ENCODE data around the gene DLGAP1.
"Not testable (repeated sequence)": the region's sequence is repeated elsewhere in the genome, so short reads cannot be mapped to it uniquely, and the experiment has no call there.

DLGAP1 gene

GRCh38 chr18:3667255-3668137 lies 787.6 kb downstream of the DLGAP1 start:
- DNase-seq, result no peak

DNA sequence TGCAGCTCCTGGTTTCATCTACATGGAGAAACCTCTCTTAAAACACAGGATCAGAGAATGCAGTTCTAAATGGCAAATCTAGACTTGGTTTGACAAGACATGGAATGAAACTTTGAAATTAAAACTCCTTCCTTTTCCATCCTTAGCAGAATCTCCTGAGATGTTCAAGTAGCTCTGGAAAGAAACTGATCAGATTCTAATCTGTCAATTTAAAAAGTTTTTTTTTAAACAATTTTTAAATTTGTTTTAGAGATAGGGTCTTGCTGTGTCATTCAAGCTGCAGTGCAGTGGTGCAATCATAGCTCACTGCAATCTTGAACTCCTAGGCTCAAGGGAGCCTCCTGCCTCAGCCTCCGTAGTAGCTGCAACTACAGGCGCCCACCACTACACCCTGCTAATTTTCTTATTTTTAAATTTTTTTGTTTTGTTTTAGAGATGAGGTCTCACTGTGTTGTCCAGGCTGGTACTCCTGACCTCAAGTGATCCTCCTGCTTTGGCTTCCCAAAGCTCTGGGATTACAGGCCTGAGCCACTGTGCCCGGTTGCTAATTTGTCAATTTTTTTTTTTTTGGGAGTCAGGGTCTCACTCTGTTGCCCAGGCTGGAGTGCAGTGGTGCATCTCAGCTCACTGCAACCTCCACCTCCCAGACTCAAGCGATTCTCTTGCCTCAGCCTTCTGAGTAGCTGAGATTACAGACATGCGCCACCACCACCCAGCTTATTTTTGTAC lies 788.4 kb downstream of the DLGAP1 start:
- no peak for DNase-seq

DNA sequence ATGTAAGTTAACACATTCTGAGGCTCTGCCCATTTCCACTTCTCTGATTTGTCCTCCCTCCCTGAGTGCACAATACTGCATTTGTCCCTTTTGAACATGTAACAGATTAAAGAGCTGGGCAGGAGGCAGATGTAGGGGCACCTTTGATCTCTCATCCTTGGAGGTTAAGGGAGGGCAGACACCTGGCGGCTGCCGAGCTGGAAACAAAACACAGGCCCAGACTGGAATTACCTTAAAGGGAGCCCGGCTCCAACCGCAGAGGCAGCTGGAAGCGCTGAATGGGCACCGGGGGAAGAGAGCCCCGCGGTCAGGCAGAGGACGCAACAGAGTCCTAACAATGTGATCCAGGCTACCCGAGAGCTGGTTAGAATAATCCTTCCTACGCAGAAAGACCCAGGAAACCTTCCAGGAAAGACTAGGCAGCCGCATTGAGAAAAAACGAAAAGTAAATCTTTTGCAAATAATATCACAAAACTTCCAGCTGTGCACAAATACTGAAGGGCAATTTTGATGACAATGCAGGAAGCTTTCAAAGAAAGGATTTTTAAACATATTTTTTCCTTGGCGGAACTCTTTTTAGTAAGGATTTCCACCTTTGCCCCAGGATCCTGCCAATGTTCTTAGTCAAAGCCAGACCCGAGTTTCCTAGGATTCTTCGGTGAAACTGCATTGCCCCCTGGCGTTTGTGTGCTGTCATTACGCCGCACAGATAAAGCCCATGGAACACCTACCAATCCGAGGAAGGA lies 789.2 kb downstream of the DLGAP1 start:
- peak; percentile 91 for DNase-seq

DNA sequence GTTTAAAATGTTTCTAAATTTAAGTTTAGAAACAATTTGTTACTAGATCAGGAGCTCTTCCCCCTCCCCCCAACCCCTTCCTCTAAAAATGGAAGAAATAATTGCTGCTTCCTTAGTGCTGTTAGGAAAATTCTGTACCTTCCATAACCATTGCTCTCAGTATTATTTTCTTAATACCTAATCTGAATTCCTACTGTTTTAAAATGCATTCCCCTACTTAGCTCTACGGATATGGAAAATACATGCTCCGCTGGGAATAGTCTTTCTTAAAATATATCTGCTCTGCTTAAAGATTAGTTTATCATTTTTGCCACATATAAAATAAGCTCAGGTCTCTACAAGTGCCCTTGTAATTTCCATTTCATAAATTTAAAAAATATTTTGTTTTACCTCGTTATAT lies 789.9 kb downstream of the DLGAP1 start:
- no peak for DNase-seq

DNA sequence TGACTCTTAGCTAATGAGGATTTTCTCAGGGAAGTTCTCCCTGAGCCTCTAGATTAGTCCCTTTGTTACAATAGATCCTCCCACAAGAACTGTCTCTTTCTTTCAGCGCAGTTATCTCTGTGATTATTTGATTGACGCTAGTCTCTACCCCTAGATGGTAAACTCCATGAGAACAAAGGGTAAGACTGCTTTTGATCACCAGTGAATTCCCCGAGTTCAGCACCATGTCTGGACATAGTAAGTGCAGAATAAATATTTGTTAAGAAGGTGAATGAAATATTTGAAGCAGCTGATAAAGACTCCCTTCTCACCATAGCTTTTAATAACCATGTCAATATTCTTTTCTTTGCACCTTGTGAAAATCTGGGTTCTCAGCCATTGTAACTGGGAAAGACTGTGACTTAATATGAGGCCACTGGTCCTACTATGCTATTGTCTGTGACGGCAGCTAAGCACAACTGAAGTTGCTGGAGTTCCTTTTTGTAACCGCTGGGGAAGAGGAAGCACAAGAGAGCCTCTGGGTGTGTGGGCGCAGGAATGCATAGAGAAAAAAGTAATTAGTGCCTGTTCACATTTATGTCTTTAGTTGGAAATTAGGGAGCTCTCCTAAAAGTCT lies 790.4 kb downstream of the DLGAP1 start:
- DNase-seq, result peak; percentile 69

- DNase-seq, result no peak
These were observed 791.1 kb downstream of the DLGAP1 start for GRCh38 chr18:3663870-3664512.

GRCh38 chr18:3661989-3662388 lies 793.1 kb downstream of the DLGAP1 start:
- no peak for DNase-seq

GRCh38 chr18:3660739-3661515 lies 794.2 kb downstream of the DLGAP1 start:
- no peak for DNase-seq

DNA sequence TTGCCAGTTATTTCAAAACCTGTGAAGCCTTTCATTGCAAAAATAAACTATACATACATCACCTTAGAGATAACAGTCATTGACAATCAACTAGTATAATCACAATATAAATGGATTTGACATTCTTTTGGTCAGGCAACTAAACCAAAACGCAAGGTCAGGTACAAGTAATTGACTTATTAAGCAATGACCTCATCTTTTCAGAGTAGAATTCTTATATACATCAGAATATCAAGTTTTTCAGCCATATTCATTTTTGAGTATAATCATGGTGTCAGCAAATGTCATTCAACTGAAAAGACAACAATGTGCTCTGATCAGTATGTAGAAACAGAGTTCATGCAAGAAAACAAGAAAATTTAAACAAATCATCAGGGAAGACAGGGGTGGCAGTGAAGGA lies 796.6 kb downstream of the DLGAP1 start:
- DNase-seq, result no peak

DNA sequence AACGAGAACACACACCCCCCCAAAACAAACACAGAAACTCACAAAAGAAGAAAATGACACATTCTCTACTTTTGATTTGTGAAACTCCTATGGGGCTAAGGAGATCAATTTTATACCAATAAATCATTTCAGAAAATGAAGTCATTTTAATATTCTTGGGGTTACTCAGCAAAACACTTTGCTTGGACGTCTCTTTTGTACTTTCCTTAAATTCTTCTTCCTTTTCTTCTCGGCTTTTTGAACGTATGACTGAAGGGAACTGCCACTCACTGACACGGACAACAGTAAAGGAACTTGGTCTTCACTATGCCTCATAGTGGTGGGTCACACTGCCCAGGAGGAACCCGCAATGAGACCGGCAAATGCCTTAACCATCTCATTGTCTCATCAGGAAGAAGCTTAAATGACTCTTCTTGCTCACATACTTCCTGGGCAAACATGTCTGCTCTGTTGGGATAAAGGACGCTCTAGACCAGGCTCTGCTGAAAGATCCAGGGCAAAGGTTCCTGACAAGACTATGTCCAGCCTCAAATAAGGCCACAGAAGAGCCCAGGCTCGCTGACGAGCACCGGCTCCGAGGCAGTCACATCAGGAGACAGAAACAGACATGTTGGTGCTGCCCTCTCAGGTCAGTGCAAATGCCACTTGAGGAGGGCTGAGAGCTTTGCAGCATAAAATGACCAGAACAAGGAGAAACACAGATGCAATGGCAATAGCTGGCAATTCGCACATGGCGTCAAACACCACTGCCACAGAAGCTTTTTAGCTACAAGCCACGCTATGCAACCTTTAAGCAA lies 799.7 kb downstream of the DLGAP1 start:
- no peak for DNase-seq

DNA sequence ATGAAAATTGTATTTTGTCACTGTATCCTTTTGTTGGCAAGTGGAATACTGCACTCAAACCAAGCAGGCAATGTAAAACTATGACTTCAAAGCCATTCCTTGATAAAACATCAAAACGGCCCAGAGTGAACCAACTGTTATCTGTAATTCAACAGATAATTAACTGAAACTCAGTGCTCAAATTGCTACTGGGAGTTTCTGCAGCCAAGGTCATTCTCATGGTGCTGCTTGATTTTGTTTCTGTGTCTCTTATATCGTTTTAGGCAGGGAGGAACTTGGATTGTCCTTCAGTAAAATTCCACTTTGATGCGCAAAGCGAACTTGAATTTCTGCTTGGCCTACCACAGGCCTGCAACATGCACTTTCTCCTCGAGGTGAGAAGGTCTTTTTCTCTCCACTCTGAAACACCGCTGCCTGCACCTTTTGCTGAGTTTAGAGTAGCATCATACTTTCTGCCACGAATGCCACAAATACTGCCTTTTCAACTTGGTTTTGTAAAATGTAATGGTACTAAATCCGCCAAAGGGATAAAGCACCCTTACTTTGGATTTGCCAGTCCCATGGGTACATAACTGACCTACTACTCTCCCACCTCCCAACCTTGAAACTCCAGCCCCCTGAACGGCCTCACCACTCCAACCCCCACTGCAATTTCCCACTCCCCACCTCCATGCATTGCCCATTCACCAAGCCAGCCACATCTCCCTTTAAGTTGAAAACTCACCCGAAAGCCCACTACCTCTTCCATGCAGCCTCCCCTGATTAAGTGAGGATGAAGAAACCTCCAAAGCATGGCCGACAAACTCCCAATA lies 800.5 kb downstream of the DLGAP1 start:
- DNase-seq, result no peak

GRCh38 chr18:3653851-3654441 lies 801.2 kb downstream of the DLGAP1 start:
- DNase-seq, result no peak

DNA sequence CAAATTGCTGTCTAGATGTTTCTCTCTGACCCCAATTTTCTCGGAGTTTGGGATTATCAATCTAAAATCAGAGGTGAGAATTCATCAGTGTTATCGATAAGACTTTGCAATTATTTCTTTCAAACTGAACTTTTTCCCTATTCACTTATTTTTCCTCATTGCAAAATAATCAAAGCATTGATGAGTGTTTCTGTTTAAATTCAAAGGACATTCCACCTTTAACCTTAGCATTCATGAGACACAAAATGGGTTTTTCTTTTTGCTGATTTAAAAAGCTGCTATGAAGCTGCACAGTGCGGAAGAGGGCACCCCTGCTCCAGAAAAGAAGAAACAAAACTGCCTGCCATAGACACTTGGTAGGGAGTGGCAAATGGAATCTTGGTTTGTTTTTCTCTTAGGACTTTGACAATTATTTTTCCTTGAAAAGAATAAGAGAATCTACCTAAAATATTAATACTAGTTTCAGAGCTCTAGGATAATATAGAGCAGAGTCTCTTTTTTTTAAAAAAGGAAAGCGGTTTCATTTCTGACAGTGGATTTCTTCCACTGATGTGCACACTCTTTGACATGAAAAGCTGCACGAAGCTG lies 801.8 kb downstream of the DLGAP1 start:
- DNase-seq, result no peak

GRCh38 chr18:3652380-3653262 lies 802.5 kb downstream of the DLGAP1 start:
- DNase-seq, result no peak

GRCh38 chr18:3651266-3651665 lies 803.8 kb downstream of the DLGAP1 start:
- DNase-seq, result peak; percentile 16

GRCh38 chr18:3650521-3651042 lies 804.5 kb downstream of the DLGAP1 start:
- DNase-seq, result not testable (repeated sequence)

DNA sequence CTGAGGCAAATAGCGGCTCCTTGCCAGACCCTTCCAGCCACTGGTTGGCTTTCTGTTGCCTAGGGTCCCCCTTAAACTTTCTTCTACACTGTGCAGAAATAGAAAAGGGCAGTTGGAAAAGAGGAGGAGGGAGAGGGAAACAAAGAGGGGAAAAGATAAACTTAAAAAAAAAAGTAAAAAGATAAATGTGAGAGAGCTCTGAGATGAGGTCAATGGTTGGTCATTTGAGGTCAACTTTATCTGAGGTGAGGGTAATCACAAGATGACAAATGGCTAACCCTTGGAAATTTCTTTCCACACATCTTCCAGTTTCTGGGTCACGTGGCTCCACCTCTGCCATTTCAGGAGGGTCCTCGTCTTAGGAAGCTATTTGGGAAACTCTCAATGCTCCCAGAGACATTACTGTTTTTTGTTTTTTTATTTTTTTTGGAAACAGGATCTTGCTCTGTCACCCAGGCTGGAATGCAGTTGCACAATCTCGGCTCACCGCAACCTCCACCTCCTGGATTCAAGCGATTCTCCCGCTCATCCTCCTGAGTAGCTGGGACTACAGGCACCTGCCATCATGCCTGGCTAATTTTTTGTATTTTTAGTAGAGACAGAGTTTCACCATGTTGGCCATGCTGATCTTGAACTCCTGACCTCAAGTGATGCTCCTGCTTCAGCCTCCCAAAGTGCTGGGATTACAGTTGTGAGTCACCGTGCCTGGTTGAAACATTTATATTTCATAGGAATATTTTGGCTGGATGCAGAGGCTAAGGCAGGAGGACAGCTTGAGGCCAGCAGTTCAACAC lies 805.3 kb downstream of the DLGAP1 start:
- DNase-seq, result no peak

All from NCI-H82 (cell line).